ENCODE measurements around the gene MSMP. TPM values are rescaled to one million over a fixed set of nuclear protein-coding genes. Genes with fewer than 3 reads are reported as not detected.

The MSMP gene
- total RNA-seq, 1 donor from 2014 or later, result not detected

GRCh38 chr9:35771075-35771433 lies 17.0 kb upstream of the MSMP start:
- peak overlapping the region; percentile 39 to 56 for H3K27ac ChIP-seq
- intact Hi-C loops (cut with DNase I), result no loop called here

GRCh38 chr9:35769763-35770162 lies 15.7 kb upstream of the MSMP start:
- Histone ChIP-seq H3K4me3 (no peak overlapping the region), H3K27me3 (no peaks in the 10 kb centered on the region), H3K9me3 (no peaks in the 10 kb centered on the region), H3K4me1 (peaks cover 6 to 13% of the 10 kb centered on the region in 2 donors), H3K27ac (no peak overlapping the region), H3K36me3 (no peaks in the 10 kb centered on the region)
- intact Hi-C loops (cut with DNase I), result no loop called here
- DNase-seq (ENCODE audit: low spot score in 2 of 2), result no peak
- no peak for TF ChIP-seq CTCF (IDR thresholded peaks at IDR 0.05)

More at GRCh38 chr9:35771075-35771433, 17.0 kb upstream of the MSMP start:
- no peak for DNase-seq (ENCODE audit: low spot score in 2 of 2)
- Histone ChIP-seq H3K4me3 (peak overlapping the region in 1 of 2 donors; percentile 17), H3K36me3 (no peaks in the 10 kb centered on the region), H3K4me1 (peaks cover 6 to 13% of the 10 kb centered on the region in 2 donors), H3K27me3 (no peaks in the 10 kb centered on the region), H3K9me3 (no peaks in the 10 kb centered on the region)
- no peak for TF ChIP-seq CTCF (IDR thresholded peaks at IDR 0.05)

- Histone ChIP-seq H3K4me1 (peaks cover 6 to 13% of the 10 kb centered on the region in 2 donors), H3K4me3 (no peak overlapping the region), H3K27ac (no peak overlapping the region), H3K9me3 (no peaks in the 10 kb centered on the region), H3K27me3 (no peaks in the 10 kb centered on the region), H3K36me3 (no peaks in the 10 kb centered on the region)
- TF ChIP-seq CTCF (IDR thresholded peaks at IDR 0.05), result no peak
- no peak for DNase-seq (ENCODE audit: low spot score in 2 of 2)
- intact Hi-C loops (cut with DNase I), result no loop called here
These were observed 13.4 kb upstream of the MSMP start for GRCh38 chr9:35767458-35767857.

- Histone ChIP-seq H3K27me3 (no peaks in the 10 kb centered on the region), H3K9me3 (no peaks in the 10 kb centered on the region), H3K4me1 (peaks cover 6 to 12% of the 10 kb centered on the region in 2 donors), H3K27ac (no peak overlapping the region), H3K36me3 (no peaks in the 10 kb centered on the region), H3K4me3 (no peak overlapping the region)
- intact Hi-C loops (cut with DNase I), result no loop called here
- no peak for TF ChIP-seq CTCF (IDR thresholded peaks at IDR 0.05)
- DNase-seq (ENCODE audit: low spot score in 2 of 2), result no peak
These were observed 12.9 kb upstream of the MSMP start for GRCh38 chr9:35766997-35767396.

- Histone ChIP-seq H3K4me1 (peaks cover 0 to 16% of the 10 kb centered on the region in 2 donors), H3K27me3 (no peaks in the 10 kb centered on the region), H3K9me3 (no peaks in the 10 kb centered on the region), H3K36me3 (no peaks in the 10 kb centered on the region), H3K4me3 (no peak overlapping the region), H3K27ac (no peak overlapping the region)
- no peak for TF ChIP-seq CTCF (IDR thresholded peaks at IDR 0.05)
- intact Hi-C loops (cut with DNase I), result no loop called here
- DNase-seq (ENCODE audit: low spot score in 2 of 2), result no peak
These were observed 9.7 kb upstream of the MSMP start for GRCh38 chr9:35763803-35764202.

GRCh38 chr9:35763181-35763580 lies 9.1 kb upstream of the MSMP start:
- peaks cover 0 to 22% of the 10 kb centered on the region in 2 donors for H3K4me1 ChIP-seq
- H3K36me3 ChIP-seq, result no peaks in the 10 kb centered on the region
- intact Hi-C loops (cut with DNase I), result no loop called here
- no peak for TF ChIP-seq CTCF (IDR thresholded peaks at IDR 0.05)
- no peak overlapping the region for H3K4me3 ChIP-seq
- no peak for DNase-seq (ENCODE audit: low spot score in 2 of 2)
- no peaks in the 10 kb centered on the region for H3K9me3 ChIP-seq
- H3K27me3 ChIP-seq, result no peaks in the 10 kb centered on the region
- no peak overlapping the region for H3K27ac ChIP-seq
